Colonic mucosa (tissue), 4 donors: Measurements from ENCODE around the gene RFX2. TPM values are rescaled to one million over a fixed set of nuclear protein-coding genes. Genes with fewer than 3 reads are reported as not detected.
"Not testable (repeated sequence)": the region's sequence is repeated elsewhere in the genome, so short reads cannot be mapped to it uniquely, and the experiment has no call there.

ENCODE experiments used
- DNase-seq: peaks from one replicate; pipeline ENCODE4 v3.0.0-alpha.2; 2020
- H3K27ac ChIP-seq: fragments of 200-600 bp; one replicate; pipeline ENCODE4 v1.8.0; 2021
- H3K27me3 ChIP-seq: fragments of 200-600 bp; one replicate; pipeline ENCODE4 v1.8.0; 2021
- H3K36me3 ChIP-seq: fragments of 200-600 bp; one replicate; pipeline ENCODE4 v1.8.0; 2021
- H3K4me1 ChIP-seq: fragments of 200-600 bp; one replicate; pipeline ENCODE4 v1.8.0; 2021; ENCODE audit warnings: mild to moderate bottlenecking
- H3K4me3 ChIP-seq: fragments of 200-600 bp; one replicate; pipeline ENCODE4 v1.8.0; 2021
- H3K9ac ChIP-seq, 2 donors: one replicate each; pipeline ENCODE4 v1.7.0; 2013; ENCODE audit warnings: control low read depth in 2 of 2, low read depth in 2 of 2, low read length in 2 of 2
- H3K9me3 ChIP-seq: fragments of 200-600 bp; one replicate; pipeline ENCODE4 v1.8.0; 2021
- intact Hi-C: fragments of 100-400 bp; cut with DNase I; formaldehyde crosslinking; loops from one replicate; pipeline ENCODE4 v1.14.1; 2022
- total RNA-seq, 2 donors: library from RNA; stranded (reverse); fragmentation: NEBNext Ultra II Directional in 1 of 2; extraction: Animal tissue kit (Norgen Biotek cat#: 25700) in 1 of 2; gene quantifications; one replicate each; pipeline ENCODE4 v1.2.1, GENCODE V29; 2021
- TF ChIP-seq, protein P1 (sequence below): fragments of 200-600 bp; IDR thresholded peaks from one replicate; pipeline ENCODE4 v1.8.0; 2022; ENCODE audit warnings: antibody characterized with exemption, mild to moderate bottlenecking
- donor health status: healthy.
- donor health status: DM: no; HTN: no; CAD: no.
- donor health status: DM: no; HTN: no; CAD: no.

The RFX2 gene
- total RNA-seq, 2 donors from 2014 or later, result 6.2 to 7.3 TPM

DNA sequence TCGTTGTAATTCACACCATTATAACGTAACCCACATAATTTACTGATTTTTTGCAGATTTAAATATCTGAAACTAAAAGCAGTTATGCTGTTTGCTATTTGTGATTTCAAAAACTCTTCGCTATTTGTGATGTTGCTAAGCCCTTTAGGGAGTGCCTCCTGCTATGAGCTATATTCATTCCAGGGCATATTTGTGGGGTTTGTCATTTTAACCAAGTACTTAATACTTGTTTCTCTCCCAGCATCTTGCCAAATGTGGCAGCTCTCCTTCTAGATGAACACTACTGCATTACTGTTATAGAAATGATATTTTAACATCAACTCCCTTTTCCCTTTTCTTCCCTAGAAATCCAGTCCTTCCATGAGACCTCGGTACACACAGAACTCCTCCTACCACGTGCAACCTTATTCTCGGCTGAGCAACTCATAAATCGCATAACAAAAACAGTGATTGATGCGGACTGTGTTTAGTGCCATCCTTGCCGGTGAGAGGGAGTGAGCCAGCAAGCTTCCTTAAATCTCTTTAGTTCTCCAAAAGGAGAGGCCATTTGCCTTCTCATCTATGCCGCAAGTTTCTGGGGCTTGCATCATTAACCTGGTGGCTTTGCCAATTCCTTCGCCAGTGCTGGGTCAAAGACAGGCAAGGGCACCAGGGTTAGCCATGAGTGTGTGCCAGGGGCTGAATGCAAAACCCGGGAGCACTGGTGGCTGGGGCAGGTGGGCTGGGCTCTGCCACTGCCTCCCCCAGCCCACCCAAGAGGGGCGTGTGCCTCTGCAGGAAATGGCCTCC, 33.4 kb downstream of the RFX2 start:
- H3K4me1 ChIP-seq, result no peaks in the 10 kb centered on the region
- TF ChIP-seq, protein P1, sequence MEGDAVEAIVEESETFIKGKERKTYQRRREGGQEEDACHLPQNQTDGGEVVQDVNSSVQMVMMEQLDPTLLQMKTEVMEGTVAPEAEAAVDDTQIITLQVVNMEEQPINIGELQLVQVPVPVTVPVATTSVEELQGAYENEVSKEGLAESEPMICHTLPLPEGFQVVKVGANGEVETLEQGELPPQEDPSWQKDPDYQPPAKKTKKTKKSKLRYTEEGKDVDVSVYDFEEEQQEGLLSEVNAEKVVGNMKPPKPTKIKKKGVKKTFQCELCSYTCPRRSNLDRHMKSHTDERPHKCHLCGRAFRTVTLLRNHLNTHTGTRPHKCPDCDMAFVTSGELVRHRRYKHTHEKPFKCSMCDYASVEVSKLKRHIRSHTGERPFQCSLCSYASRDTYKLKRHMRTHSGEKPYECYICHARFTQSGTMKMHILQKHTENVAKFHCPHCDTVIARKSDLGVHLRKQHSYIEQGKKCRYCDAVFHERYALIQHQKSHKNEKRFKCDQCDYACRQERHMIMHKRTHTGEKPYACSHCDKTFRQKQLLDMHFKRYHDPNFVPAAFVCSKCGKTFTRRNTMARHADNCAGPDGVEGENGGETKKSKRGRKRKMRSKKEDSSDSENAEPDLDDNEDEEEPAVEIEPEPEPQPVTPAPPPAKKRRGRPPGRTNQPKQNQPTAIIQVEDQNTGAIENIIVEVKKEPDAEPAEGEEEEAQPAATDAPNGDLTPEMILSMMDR, result no peak
- no peak for DNase-seq
- H3K4me3 ChIP-seq, result no peak overlapping the region
- intact Hi-C loops, result no loop called here
- H3K27ac ChIP-seq, result no peak overlapping the region
- no peaks in the 10 kb centered on the region for H3K36me3 ChIP-seq
- H3K9me3 ChIP-seq, result no peaks in the 10 kb centered on the region
- H3K27me3 ChIP-seq, result no peaks in the 10 kb centered on the region
- H3K9ac ChIP-seq, result peak overlapping the region; percentile 14 to 35

DNA sequence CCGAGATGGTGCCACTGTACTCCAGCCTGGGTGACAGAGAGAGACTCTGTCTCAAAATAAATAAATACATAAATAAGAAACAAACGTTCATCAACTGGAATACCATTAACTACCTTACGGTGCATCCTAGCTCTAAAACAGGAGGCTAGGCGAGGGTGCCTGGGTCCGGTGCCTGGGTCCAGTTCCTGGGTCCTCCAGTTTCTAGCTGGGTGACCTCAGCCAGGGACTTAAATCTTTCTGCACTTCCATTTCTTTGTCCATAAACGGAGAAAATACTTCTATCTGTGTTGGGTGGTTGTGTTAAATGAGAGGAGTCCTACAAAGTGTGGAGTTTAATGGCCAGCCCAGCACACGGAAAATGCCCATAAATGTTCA, 34.0 kb downstream of the RFX2 start:
- H3K36me3 ChIP-seq, result no peaks in the 10 kb centered on the region
- H3K4me1 ChIP-seq, result no peaks in the 10 kb centered on the region
- TF ChIP-seq, protein P1, result no peak
- no peaks in the 10 kb centered on the region for H3K27me3 ChIP-seq
- H3K4me3 ChIP-seq, result no peak overlapping the region
- intact Hi-C loops, result no loop called here
- no peak overlapping the region for H3K9ac ChIP-seq
- no peak overlapping the region for H3K27ac ChIP-seq
- DNase-seq, result no peak
- H3K9me3 ChIP-seq, result no peaks in the 10 kb centered on the region

DNA sequence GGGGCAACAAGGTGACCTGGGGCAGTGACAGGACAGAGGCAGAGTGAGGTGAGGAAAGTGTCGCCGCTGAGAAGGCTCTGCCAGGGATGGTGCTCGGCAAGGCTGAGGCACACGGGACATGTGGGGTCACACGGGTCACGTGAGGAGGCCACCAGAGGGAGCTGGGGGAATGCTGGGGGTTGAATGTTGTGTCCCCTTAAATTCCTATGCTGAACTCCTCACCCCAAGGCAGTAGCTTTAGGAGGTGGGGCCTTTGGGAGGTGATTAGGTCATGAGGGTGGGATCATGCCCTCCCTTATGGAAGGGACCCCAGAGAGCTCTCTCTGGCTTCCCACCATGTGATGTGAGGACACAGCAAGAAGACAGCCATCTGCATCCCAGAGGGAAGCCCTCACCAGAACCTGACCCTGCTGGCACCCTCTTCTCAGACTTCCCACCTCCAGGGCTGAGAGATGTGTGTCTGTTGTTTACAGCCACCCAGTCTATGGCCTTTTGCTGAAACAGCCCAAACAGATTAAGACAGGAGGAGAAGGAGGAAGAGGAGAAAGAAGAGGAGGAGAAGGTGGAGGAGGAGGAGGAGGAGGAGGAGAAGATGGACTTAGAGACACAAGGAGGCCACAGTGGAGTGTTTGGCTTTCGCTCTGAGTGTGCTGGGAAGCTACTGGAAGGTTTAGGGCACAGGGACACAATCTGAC, 35.4 kb downstream of the RFX2 start:
- Histone ChIP-seq H3K4me1 (no peaks in the 10 kb centered on the region), H3K27ac (no peak overlapping the region), H3K36me3 (no peaks in the 10 kb centered on the region), H3K4me3 (no peak overlapping the region), H3K27me3 (no peaks in the 10 kb centered on the region), H3K9me3 (no peaks in the 10 kb centered on the region), H3K9ac (no peak overlapping the region)
- DNase-seq, result no peak
- intact Hi-C loops, result no loop called here
- TF ChIP-seq, protein P1, result no peak

DNA sequence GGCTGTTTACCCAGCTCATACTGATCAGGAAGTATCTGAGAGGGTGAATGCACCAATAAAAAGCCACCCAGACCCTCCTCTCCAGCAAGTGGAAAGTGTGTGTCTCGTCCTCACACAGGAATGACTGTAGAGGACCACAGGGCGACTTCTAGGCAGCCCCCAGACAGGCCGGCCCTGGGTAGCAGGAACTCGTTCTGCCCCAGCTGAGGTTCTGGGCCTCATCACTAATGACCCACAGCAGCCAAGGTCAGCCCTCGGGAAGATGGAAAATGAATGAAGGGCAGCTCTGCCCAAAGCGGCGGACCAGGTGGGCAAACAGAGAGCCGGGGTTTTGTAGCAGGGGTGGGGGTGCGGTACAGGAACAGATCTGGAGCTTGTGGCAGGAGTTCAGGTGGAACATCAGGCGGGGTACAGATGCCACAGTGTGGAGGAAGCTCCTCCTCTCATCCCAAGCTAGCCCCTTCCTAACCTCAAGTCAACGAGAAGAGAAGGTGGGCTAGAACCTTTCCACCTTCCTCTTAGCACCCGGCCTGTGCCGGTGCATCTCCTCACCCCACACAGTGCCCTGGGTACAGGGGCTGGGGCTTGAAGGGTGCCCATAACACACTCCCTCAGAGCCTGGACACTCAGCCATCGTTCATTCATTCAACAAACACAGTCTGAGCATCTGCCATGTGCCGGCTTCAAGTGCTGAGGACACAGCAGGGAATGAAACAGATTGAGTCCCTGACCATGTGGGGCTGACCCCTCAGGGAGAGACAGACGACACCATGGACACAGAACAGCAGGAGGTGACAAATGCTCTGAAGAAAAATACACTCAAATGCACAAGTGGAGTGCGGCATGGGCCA, 36.2 kb downstream of the RFX2 start:
- TF ChIP-seq, protein P1, result no peak
- H3K36me3 ChIP-seq, result no peaks in the 10 kb centered on the region
- H3K9me3 ChIP-seq, result no peaks in the 10 kb centered on the region
- intact Hi-C loops, result no loop called here
- no peaks in the 10 kb centered on the region for H3K4me1 ChIP-seq
- no peaks in the 10 kb centered on the region for H3K27me3 ChIP-seq
- no peak overlapping the region for H3K9ac ChIP-seq
- peak; percentile 17 for DNase-seq
- no peak overlapping the region for H3K4me3 ChIP-seq
- H3K27ac ChIP-seq, result no peak overlapping the region

DNA sequence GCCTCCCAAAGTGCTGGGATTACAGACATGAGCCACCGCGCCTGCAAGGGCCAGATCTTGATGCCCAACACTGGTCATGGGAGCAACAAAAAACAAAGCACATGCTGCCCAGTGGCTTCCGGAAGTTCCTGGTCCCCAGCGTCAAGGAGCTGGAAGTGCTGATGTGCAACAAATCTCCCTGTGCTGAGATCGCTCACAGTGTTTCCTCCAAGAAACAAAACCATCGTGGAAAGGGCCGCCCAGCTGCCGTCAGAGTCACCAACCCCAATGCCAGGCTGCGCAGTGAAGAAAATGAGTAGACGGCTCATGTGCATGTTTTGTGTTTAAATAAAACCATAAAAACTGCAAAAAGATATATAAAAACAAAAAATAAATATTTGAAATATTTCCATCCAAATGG, 37.1 kb downstream of the RFX2 start:
- H3K27ac ChIP-seq, H3K9ac ChIP-seq, H3K36me3 ChIP-seq, H3K4me1 ChIP-seq, H3K27me3 ChIP-seq, H3K4me3 ChIP-seq, H3K9me3 ChIP-seq, intact Hi-C loops: not testable (repeated sequence)
- peak; percentile 13 for DNase-seq
